Heart left ventricle (tissue), 16 donors: Measurements from ENCODE around the gene GATA6. TPM values are rescaled to one million over a fixed set of nuclear protein-coding genes. Genes with fewer than 3 reads are reported as not detected.

Source experiments
- ATAC-seq, 4 donors: fragments of 200-7000 bp; cut with Tn5 transposase; one replicate each; pipeline ENCODE4 v1.9.1; 2020 to 2022; ENCODE audit warnings: moderate library complexity in 4 of 4, mild to moderate bottlenecking in 3 of 4, moderate number of reproducible peaks in 1 of 4
- DNase-seq, 5 donors: peaks; one replicate each; pipeline ENCODE4 v3.0.0-alpha.2; 2020
- H3K27ac ChIP-seq, 12 donors: fragments of 200-600 bp; sonication (generic) in 4 of 12; one replicate each; pipeline versions ENCODE4 v1.5.0 to v1.8.0; 2016 to 2022; ENCODE audit warnings: mild to moderate bottlenecking in 2 of 12
- H3K27me3 ChIP-seq, 9 donors: fragments of 200-600 bp; sonication (generic) in 2 of 9; one replicate each; pipeline versions ENCODE4 v1.5.1 to v1.8.0; 2016 to 2022; ENCODE audit warnings: mild to moderate bottlenecking in 3 of 9
- H3K36me3 ChIP-seq, 9 donors: fragments of 200-600 bp; sonication (generic) in 2 of 9; one replicate each; pipeline versions ENCODE4 v1.5.0 to v1.8.0; 2018 to 2022; ENCODE audit warnings: mild to moderate bottlenecking in 2 of 9
- H3K4me1 ChIP-seq, 12 donors: fragments of 200-600 bp; sonication (generic) in 4 of 12; one replicate each; pipeline versions ENCODE4 v1.5.0 to v1.8.0; 2016 to 2022; ENCODE audit warnings: mild to moderate bottlenecking in 3 of 12
- H3K4me3 ChIP-seq, 12 donors: fragments of 200-600 bp; sonication (generic) in 4 of 12; one replicate each; pipeline versions ENCODE4 v1.5.0 to v1.8.0; 2017 to 2022; ENCODE audit warnings: mild to moderate bottlenecking in 9 of 12, moderate library complexity in 4 of 12
- H3K9me3 ChIP-seq, 12 donors: fragments of 200-600 bp; sonication (generic) in 4 of 12; one replicate each; pipeline versions ENCODE4 v1.5.0 to v1.8.0; 2016 to 2022; ENCODE audit warnings: mild to moderate bottlenecking in 1 of 12
- POLR2A ChIP-seq, 2 donors: fragments of 450-650 bp; IDR thresholded peaks; one replicate each; pipeline ENCODE4 v1.6.1; 2017; ENCODE audit warnings: antibody characterized with exemption in 2 of 2, mild to moderate bottlenecking in 2 of 2, moderate library complexity in 2 of 2
- WGBS, 4 donors: extraction: QIAGEN DNeasy Blood & Tissue Kit in 2 of 4; methylation state at CpG; one replicate each; pipeline versions ENCODE4 v1.1.5 to v1.1.7; 2013 to 2018; 5-methylcytosine and 5-hydroxymethylcytosine counted together
- intact Hi-C, 10 donors: fragments of 100-400 bp; cut with DNase I; formaldehyde crosslinking; loops; one replicate each; pipeline versions ENCODE4 v1.11.1 to v1.14.2; 2022
- polyA plus RNA-seq, 2 donors: library from polyadenylated mRNA; stranded (reverse); fragments of 200-250 nt; gene quantifications; one replicate each; pipeline ENCODE4 v1.2.3, GENCODE V29; 2013
- total RNA-seq, 9 donors: library from RNA; depleted of rRNA in 2 of 9; stranded (reverse); fragments of >200 nt in 2 of 9; fragmentation: NEBNext Ultra II Directional in 3 of 9; extraction: Animal tissue kit (Norgen Biotek cat#: 25700) in 3 of 9; gene quantifications; one replicate each; pipeline versions ENCODE4 v1.1.0 to v1.2.4, GENCODE V29; 2016 to 2023
- TF ChIP-seq, protein P1 (sequence below), 12 donors: fragments of 200-600 bp; sonication (generic) in 4 of 12; IDR thresholded peaks; one replicate each; pipeline versions ENCODE4 v1.5.0 to v1.8.0; 2018 to 2022; ENCODE audit warnings: antibody characterized with exemption in 12 of 12, mild to moderate bottlenecking in 5 of 12
- donor health status: ischemic (EF 13 %, LVEDD 7.1; RV severe dilation, severe dysfunction).
- donor health status: healthy with polysubstance abuse.
- donor health status: DM: no; HTN: yes; CAD: no.
- donor health status: DM: no; HTN: no; CAD: no.
- donor health status: ischemic (EF 25% LVEDD 6.9; RV normal size, moderate dysfunction).
- donor health status: ischemic (EF 25% LVEDD 5.7; RV mildly dilated, moderate dysfunction).
- donor health status: healthy.
- donor health status: DM: yes; HTN: yes; CAD: no.
- donor health status: ischemic (EF 35%, LVEDD 5.7; RV mildly dilated, moderate dysfunction).
- donor health status: nonischemic (EF 11% LVEDD 7.7; RV severe dilation, severe dysfunction).
- donor health status: DM: yes; HTN: yes; CAD: no.
- donor health status: PGD.
- donor health status: ischemic (EF 29% LVEDD 5.4; RV normal size, mild dysfunction).
- donor health status: nonischemic (EF 23%, LVEDD 6.1; RV moderate dilation, normal function).

GATA6 gene
- total and polyA plus RNA-seq, 11 donors: 42.1 to 97.7 (median 74.9) TPM

DNA sequence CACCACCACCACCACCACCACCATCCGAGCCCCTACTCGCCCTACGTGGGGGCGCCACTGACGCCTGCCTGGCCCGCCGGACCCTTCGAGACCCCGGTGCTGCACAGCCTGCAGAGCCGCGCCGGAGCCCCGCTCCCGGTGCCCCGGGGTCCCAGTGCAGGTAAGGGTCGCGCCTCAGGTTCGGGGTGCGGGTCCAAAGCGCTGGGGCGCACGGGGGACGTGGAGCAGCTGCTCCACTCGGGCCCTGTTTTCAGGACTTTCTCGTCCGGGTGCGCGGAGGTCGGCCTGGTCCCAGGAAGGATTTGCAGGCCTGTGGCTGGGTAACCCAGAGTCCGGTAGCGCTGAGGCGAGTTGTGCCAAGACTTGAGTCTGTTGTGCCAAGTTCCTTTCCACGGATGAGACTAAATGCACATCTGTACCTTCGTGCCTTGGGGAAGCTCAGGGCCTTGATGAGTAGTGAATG, 2.8 kb downstream of the GATA6 start:
- peak overlapping the region; percentile 51 to 97 (median 84) for H3K4me3 ChIP-seq
- intact Hi-C loops: loop anchor here in 9 of 10 donors (5.0 to 10.0 kb wide), 9 partner anchors 95 to 390 kb away; no protein-coding TSS in a partner anchor
- peak in 1 of 5 donors; percentile 59 for DNase-seq
- WGBS, 4 donors: 19 to 53% (median 38%) methylated on average over 12 to 34 of the region's 34 CpGs
- peaks cover 0 to 72% (median 5%) of the 10 kb centered on the region in 9 donors for H3K27me3 ChIP-seq
- peaks cover 0 to 25% (median 7%) of the 10 kb centered on the region in 12 donors for H3K4me1 ChIP-seq
- TF ChIP-seq, protein P1, sequence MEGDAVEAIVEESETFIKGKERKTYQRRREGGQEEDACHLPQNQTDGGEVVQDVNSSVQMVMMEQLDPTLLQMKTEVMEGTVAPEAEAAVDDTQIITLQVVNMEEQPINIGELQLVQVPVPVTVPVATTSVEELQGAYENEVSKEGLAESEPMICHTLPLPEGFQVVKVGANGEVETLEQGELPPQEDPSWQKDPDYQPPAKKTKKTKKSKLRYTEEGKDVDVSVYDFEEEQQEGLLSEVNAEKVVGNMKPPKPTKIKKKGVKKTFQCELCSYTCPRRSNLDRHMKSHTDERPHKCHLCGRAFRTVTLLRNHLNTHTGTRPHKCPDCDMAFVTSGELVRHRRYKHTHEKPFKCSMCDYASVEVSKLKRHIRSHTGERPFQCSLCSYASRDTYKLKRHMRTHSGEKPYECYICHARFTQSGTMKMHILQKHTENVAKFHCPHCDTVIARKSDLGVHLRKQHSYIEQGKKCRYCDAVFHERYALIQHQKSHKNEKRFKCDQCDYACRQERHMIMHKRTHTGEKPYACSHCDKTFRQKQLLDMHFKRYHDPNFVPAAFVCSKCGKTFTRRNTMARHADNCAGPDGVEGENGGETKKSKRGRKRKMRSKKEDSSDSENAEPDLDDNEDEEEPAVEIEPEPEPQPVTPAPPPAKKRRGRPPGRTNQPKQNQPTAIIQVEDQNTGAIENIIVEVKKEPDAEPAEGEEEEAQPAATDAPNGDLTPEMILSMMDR (IDR thresholded peaks at IDR 0.05): no peak
- TF ChIP-seq POLR2A (IDR thresholded peaks at IDR 0.05): no peak
- H3K36me3 ChIP-seq: peaks cover 0 to 33% (median 13%) of the 10 kb centered on the region in 9 donors
- H3K9me3 ChIP-seq: no peaks in the 10 kb centered on the region
- H3K27ac ChIP-seq: peak overlapping the region; percentile 77 to 100 (median 97)
- ATAC-seq: no peak

DNA sequence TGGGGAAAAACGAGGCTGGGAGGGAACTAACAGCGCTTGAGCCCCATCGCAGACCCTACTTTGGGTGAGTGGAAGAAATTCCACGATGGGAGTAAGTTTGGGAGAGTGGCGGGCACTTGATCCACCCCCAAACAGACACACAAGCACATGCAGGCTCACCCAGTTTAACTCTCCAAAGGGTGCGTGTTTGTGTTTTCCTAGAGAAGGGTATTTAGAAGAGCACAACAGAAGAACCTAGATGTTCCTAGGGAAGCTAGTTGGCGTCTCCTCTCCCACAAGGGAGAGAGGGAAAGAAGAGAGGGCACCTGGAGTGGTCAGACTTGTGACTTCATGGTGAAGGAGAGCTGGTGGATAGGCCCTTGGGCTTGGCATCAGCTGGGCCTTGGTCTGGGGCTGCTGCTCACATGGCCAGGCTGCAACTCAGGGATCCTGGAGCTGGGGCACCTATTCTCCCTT, 3.2 kb downstream of the GATA6 start:
- TF ChIP-seq, protein P1 (IDR thresholded peaks at IDR 0.05): no peak
- no peak for TF ChIP-seq POLR2A (IDR thresholded peaks at IDR 0.05)
- WGBS, 4 donors: 30 to 51% (median 41%) methylated on average over 7 of the region's 7 CpGs
- ATAC-seq (no peak), DNase-seq (peak in 1 of 5 donors; percentile 59)
- peak overlapping the region; percentile 77 to 100 (median 97) for H3K27ac ChIP-seq
- H3K9me3 ChIP-seq: no peaks in the 10 kb centered on the region
- peaks cover 0 to 38% (median 13%) of the 10 kb centered on the region in 9 donors for H3K36me3 ChIP-seq
- peaks cover 0 to 72% (median under 1%) of the 10 kb centered on the region in 9 donors for H3K27me3 ChIP-seq
- peak overlapping the region; percentile 51 to 97 (median 84) for H3K4me3 ChIP-seq
- peaks cover 0 to 23% (median 7%) of the 10 kb centered on the region in 12 donors for H3K4me1 ChIP-seq
- intact Hi-C loops: loop anchor here in 9 of 10 donors (5.0 to 10.0 kb wide), 9 partner anchors 95 to 390 kb away; no protein-coding TSS in a partner anchor

DNA sequence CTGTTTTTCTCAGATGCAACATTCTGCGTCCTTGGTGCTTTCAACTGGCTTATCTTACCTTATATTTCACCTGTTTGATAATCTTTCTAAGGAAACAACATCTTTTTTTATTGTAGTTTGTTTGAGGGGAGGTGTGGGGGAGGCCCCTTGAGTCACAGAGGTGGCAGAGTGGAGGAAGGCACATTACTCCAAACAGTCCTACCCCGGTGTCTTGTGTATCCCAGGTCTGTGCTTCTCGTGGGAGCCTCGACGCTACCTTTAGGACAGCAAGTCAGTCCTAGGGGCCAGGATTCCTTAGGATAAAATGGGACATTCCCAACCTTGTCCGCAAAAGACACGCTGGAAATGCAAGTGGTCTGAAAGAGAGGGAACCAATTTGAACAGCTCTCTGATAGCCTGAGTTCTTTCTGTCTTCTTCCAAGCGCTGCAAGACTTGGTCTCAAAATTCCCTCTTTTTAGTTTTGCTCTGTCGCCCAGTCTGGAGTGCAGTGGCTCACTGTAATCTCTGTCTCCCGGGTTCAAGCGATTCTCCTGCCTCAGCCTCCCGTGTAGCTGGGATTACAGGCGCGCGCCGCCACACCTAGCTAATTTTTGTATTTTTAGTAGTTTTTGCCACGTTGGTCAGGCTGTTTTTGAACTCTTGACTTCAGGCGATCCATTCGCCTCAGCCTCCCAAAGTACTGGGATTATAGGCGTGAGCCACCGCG, 4.0 kb downstream of the GATA6 start:
- 36 to 46% (median 44%) methylated on average over 22 of the region's 22 CpGs for WGBS, 4 donors
- ATAC-seq (no peak), DNase-seq (no peak)
- Histone ChIP-seq H3K27ac (peak overlapping the region; percentile 77 to 100 (median 97)), H3K27me3 (peaks cover 0 to 66% (median 0%) of the 10 kb centered on the region in 9 donors), H3K4me1 (peaks cover 0 to 17% (median 5%) of the 10 kb centered on the region in 12 donors), H3K9me3 (no peaks in the 10 kb centered on the region), H3K4me3 (peak overlapping the region; percentile 51 to 97 (median 84)), H3K36me3 (peaks cover 0 to 44% (median 14%) of the 10 kb centered on the region in 9 donors)
- peak in 1 of 2 donors; percentile 5 for TF ChIP-seq POLR2A (IDR thresholded peaks at IDR 0.05)
- TF ChIP-seq, protein P1 (IDR thresholded peaks at IDR 0.05): no peak
- intact Hi-C loops: loop anchor here in 9 of 10 donors (5.0 to 10.0 kb wide), 9 partner anchors 94 to 389 kb away; no protein-coding TSS in a partner anchor

DNA sequence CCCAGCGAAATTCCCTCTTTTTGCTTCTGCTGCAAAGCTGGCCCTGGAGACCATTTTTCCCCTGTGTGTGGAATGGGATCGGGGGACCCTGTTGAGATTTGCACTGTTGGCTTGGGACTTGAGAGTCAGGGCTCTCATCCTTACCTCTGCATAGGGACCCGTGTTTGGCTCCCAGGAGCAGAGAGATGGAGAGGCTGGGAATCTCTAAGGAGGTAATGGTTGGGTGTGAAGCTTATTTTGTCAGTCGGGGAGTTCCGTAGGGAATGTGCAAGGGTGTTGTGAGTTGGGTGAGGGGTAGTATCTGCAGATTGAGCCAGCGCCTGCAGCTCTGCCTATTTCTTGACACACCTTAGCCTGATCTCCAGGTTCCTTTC, 4.5 kb downstream of the GATA6 start:
- ATAC-seq: peak in 1 of 4 donors; percentile 2
- Histone ChIP-seq H3K27ac (peak overlapping the region; percentile 77 to 100 (median 97)), H3K9me3 (no peaks in the 10 kb centered on the region), H3K4me3 (peak overlapping the region; percentile 51 to 97 (median 84)), H3K36me3 (peaks cover 0 to 50% (median 19%) of the 10 kb centered on the region in 9 donors), H3K4me1 (peaks cover 0 to 14% (median 2%) of the 10 kb centered on the region in 12 donors), H3K27me3 (peaks cover 0 to 60% (median 0%) of the 10 kb centered on the region in 9 donors)
- DNase-seq: no peak
- TF ChIP-seq, protein P1 (IDR thresholded peaks at IDR 0.05): no peak
- intact Hi-C loops: loop anchor here in 9 of 10 donors (5.0 to 10.0 kb wide), 9 partner anchors 93 to 388 kb away; no protein-coding TSS in a partner anchor
- 36 to 54% (median 40%) methylated on average over 6 of the region's 6 CpGs for WGBS, 4 donors
